Activated T-cell treated with anti-CD3 and anti-CD28 coated beads, Interleukin-2, amount 50 U/mL, for 4 hours (primary cell): ENCODE data around the gene HOXA5. TPM values are rescaled to one million over a fixed set of nuclear protein-coding genes. Genes with fewer than 3 reads are reported as not detected.

Source experiments
- ATAC-seq, 2 donors: fragments of 200-7000 bp; cut with Tn5 transposase; one replicate each; pipeline ENCODE4 v1.10.0; 2021
- DNase-seq: peaks from one replicate; pipeline ENCODE4 v3.0.0-alpha.2; 2020
- H3K27me3 Mint-ChIP-seq: one replicate; pipeline ENCODE4 v1.8.0; 2021; ENCODE audit warnings: low read depth, mixed read lengths
- H3K36me3 Mint-ChIP-seq: one replicate; pipeline ENCODE4 v1.8.0; 2022; ENCODE audit warnings: mixed read lengths; ENCODE audit not compliant: insufficient read depth
- H3K4me1 Mint-ChIP-seq: one replicate; pipeline ENCODE4 v1.8.0; 2021; ENCODE audit warnings: low read depth, mixed read lengths
- H3K4me3 Mint-ChIP-seq: one replicate; pipeline ENCODE4 v1.8.0; 2021; ENCODE audit warnings: mild to moderate bottlenecking, moderate library complexity, mixed read lengths
- H3K9me3 Mint-ChIP-seq: one replicate; pipeline ENCODE4 v1.8.0; 2021; ENCODE audit warnings: mixed read lengths
- total RNA-seq, 3 donors: library from RNA; stranded (reverse); gene quantifications; one replicate each; pipeline ENCODE4 v1.2.1, GENCODE V29; 2021

The HOXA5 gene
- total RNA-seq, 3 donors from 2014 or later = not detected

DNA sequence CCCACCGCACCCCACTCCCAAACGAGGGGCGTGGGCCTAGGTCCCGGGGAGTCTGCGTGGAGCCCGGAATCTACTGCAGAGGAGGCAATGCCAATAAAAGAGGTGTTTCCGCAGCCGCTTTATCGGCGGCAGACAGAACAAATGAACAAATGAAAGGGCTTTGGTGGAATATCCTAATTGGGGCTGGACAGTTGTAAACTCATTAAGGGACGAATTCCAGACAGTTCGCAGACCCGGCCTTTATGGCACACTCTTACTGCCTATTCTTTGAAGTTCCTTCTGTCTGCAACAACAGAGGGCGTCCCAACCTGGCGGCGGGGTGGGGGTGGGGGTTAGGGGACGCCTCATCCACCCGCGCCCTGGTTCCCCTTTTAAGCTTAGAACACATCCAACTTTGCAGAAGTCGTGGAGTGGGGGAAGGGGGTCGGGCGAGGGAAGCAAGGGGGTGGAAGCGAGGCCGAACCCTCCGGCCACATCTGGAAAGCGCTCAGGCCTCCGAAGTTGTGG is 17.8 kb upstream of the HOXA5 start:
- ATAC-seq = no peak
- no peak for DNase-seq
- Mint-ChIP-seq H3K27me3 (peaks cover 77% of the 10 kb centered on the region), H3K36me3 (no peaks in the 10 kb centered on the region), H3K9me3 (no peaks in the 10 kb centered on the region), H3K4me3 (peak overlapping the region; percentile 73), H3K4me1 (peaks cover 23% of the 10 kb centered on the region)

DNA sequence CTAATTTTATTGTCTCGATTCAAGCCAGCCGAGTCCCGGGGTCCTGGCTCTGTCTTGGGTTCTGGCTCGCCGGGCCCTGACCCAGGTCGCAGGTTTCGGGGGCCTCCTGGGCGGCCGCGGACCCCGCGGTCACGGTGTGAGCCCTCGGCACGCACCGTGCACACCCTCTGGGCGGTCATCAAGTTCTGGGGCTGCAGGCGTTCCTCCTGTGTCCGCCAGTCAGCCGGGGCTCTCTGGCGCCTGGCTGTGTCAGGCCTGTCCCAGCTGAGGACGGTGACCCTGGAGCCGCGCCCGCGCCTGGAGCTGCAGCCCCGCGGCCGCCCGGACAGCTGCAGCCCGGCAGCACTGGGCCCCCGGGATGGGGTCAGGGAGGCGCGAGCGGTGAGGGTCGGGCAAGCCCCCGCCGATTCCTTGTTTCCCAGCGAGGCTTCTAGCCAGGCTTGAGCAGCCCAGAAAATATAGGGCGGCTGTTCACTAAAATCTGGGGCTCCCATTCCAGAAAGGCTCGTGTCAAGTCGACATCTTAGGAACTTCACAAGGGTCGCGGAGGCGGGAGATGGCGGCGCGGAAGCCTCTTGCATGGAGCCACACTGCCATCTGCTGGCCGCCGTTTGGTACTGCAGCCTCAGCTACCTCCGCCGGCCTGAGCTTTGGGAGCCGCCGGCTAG is 17.2 kb upstream of the HOXA5 start:
- ATAC-seq (peak; percentile 65 to 76), DNase-seq (peak; percentile 88)
- Mint-ChIP-seq H3K36me3 (no peaks in the 10 kb centered on the region), H3K9me3 (no peaks in the 10 kb centered on the region), H3K27me3 (peaks cover 77% of the 10 kb centered on the region), H3K4me3 (peak overlapping the region; percentile 73), H3K4me1 (peaks cover 24% of the 10 kb centered on the region)

GRCh38 chr7:27160145-27160545 is 16.7 kb upstream of the HOXA5 start:
- ATAC-seq (peak; percentile 25 to 32), DNase-seq (no peak)
- H3K27me3 Mint-ChIP-seq = peaks cover 79% of the 10 kb centered on the region
- H3K4me1 Mint-ChIP-seq = peaks cover 27% of the 10 kb centered on the region
- no peaks in the 10 kb centered on the region for H3K36me3 Mint-ChIP-seq
- peak overlapping the region; percentile 46 for H3K4me3 Mint-ChIP-seq
- H3K9me3 Mint-ChIP-seq = no peaks in the 10 kb centered on the region

DNA sequence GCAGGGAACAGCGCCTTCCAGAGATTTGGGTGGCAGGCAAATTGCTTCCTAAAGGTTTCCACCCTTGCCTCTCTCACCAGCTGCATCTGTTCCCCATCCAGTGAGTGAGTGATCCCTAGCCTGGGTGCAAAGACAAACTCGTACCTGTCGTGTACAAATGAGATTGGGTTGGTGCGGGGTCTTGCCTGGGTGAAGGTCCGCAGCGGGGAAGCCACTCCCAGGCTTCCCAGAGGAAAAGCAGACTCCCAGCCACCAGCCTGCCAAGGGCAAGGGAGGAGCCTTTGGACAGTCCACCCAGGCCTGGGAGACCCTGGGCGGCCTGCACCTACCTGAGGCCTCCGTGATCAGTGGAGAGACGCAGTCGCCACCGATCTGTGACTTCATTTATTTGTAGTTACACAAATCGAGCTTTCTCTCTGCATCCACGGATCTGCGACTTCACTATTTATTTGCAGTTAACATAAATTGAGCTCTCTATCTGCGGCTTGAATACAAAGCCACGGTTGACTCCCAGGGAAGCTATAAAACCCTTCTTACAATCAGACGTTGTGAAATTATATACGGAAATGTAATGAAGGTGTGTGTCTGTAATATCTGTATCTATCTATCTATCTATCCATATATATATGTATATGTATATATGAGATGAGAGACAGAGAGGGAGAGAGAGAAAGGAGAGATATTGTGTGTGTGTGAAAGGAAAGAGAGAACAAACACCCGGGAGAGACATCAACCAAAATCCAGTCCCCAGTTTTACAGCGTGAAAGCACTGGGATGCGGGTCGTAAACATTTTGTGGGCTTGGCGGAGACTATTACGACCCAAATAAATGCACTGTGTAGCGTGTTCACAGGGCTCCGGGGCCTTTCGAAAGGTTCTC is 16.0 kb upstream of the HOXA5 start:
- peaks cover 82% of the 10 kb centered on the region for H3K27me3 Mint-ChIP-seq
- ATAC-seq (no peak), DNase-seq (no peak)
- H3K9me3 Mint-ChIP-seq = no peaks in the 10 kb centered on the region
- H3K4me3 Mint-ChIP-seq = peak overlapping the region; percentile 46
- no peaks in the 10 kb centered on the region for H3K36me3 Mint-ChIP-seq
- H3K4me1 Mint-ChIP-seq = peaks cover 30% of the 10 kb centered on the region

- Mint-ChIP-seq H3K4me3 (no peak overlapping the region), H3K9me3 (no peaks in the 10 kb centered on the region), H3K4me1 (peaks cover 37% of the 10 kb centered on the region), H3K27me3 (peaks cover 81% of the 10 kb centered on the region), H3K36me3 (no peaks in the 10 kb centered on the region)
- DNase-seq (no peak), ATAC-seq (no peak)
These were observed 15.2 kb upstream of the HOXA5 start for GRCh38 chr7:27158436-27159265.

- ATAC-seq (no peak), DNase-seq (no peak)
- Mint-ChIP-seq H3K9me3 (no peaks in the 10 kb centered on the region), H3K36me3 (no peaks in the 10 kb centered on the region), H3K4me3 (peak overlapping the region; percentile 52), H3K4me1 (peaks cover 38% of the 10 kb centered on the region), H3K27me3 (peaks cover 82% of the 10 kb centered on the region)
These were observed 14.4 kb upstream of the HOXA5 start for GRCh38 chr7:27157702-27158431.

DNA sequence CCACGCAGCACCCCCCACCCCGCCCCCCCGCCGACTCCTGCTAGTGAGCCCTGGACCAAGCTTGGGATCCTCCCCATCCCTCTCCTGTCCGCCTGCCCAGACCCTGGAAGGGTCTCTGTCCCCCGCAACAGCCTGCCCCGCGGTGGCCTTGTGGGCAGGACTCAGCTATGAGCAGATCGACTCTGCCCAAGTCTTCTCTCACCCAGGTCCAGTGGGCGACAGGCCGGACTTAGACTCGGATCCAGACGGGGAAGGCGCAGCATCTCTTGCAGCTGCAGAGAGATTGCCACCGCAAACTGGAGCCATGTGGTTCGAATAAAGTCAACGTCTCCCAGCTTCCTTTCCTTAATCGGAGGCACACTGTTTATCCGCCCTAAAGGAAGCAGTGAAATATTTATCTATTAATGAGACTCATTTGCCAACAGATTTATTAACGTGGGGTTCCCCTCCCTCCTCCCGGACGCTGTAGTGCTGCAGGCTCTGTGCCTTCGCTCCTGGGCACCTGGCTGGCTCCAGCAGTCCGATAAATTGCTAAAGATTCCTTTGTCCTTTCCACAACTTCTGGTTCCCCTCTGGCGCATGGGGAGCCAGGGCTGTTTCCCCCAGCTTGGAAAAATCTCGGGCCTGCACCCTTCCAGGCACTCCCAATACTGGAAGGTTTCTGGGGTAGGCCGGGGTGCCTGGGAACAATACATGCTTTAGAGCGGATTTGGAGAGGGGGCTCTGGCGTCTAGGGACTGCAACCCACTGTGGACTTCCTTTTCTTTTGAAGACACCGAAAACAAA is 13.6 kb upstream of the HOXA5 start:
- Mint-ChIP-seq H3K36me3 (no peaks in the 10 kb centered on the region), H3K27me3 (peaks cover 83% of the 10 kb centered on the region), H3K4me3 (no peak overlapping the region), H3K4me1 (peaks cover 38% of the 10 kb centered on the region), H3K9me3 (no peaks in the 10 kb centered on the region)
- DNase-seq (no peak), ATAC-seq (no peak)

DNA sequence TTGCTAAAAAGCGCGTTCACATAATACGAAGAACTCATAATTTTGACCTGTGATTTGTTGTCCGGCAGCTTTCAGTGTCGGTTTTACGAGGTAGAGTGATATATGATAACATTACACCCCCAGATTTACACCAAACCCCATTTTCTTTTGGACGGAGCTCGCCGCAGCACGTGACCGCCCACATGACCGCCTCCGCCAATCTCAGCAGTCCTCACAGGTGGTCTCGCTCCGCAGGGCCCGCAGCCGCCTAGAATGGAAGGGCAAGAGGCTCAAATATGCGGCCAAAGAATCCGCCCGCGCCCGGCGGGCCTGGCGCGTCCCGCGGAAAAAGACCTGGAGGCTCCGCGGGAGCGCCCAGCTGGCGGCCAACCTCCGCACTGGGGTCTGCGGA is 13.0 kb upstream of the HOXA5 start, which contains the start of gene HOXA7:
Gene HOXA7, minus strand, starts transcription at position 168 of the 391 bp plus-strand sequence. Its CDS starts 130 bp downstream, at position 38.
- no peaks in the 10 kb centered on the region for H3K9me3 Mint-ChIP-seq
- H3K4me1 Mint-ChIP-seq = peaks cover 44% of the 10 kb centered on the region
- H3K36me3 Mint-ChIP-seq = no peaks in the 10 kb centered on the region
- H3K4me3 Mint-ChIP-seq = peak within 1 kb of the TSS; percentile 46
- H3K27me3 Mint-ChIP-seq = peaks cover 86% of the 10 kb centered on the region
- ATAC-seq (no peak), DNase-seq (no peak)

- H3K27me3 Mint-ChIP-seq = peaks cover 88% of the 10 kb centered on the region
- ATAC-seq = peak in 1 of 2 donors; percentile 11
- DNase-seq = no peak
- no peaks in the 10 kb centered on the region for H3K36me3 Mint-ChIP-seq
- H3K9me3 Mint-ChIP-seq = no peaks in the 10 kb centered on the region
- H3K4me1 Mint-ChIP-seq = peaks cover 46% of the 10 kb centered on the region
- peak overlapping the region; percentile 46 for H3K4me3 Mint-ChIP-seq
These were observed 12.5 kb upstream of the HOXA5 start for GRCh38 chr7:27155816-27156507.

DNA sequence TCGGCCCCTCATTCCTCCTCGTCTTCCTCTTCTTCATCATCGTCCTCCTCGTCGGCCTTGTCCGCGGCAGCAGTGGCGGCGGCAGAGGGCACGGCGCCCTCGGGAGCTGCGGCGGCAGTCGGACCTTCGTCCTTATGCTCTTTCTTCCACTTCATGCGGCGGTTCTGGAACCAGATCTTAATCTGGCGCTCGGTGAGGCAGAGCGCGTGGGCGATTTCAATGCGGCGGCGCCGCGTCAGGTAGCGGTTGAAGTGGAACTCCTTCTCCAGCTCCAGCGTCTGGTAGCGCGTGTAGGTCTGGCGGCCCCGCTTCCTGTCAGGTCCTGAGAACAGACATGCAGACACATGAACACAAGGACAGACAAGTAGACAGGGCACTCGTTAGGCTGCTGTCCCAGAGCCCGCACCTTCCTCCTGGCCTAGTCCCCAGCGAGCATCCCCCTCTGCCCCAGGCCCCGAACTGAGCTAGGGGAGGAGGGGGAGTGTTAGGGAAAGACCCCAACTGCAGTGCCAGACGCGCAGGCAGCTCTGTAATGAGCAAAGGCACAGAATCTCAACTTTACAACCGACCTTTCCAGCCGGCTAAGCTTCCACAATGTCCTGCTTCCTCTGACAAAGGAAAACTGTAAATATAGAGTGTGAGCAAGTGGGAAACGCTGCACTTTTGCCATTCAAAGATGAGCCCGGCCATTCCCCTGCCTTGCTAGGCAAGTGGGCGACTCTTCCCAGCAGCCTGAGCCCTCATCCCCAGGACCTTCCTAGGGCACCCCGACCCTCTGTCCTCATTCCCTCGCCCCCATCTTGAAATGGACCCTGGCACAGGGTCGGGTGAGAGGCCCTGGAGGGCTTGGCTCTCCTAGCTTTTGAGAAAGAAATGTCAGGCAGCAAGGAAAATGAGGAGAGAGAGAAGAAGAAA is 11.7 kb upstream of the HOXA5 start:
- Mint-ChIP-seq H3K9me3 (no peaks in the 10 kb centered on the region), H3K27me3 (peaks cover 92% of the 10 kb centered on the region), H3K4me1 (peaks cover 50% of the 10 kb centered on the region), H3K36me3 (no peaks in the 10 kb centered on the region), H3K4me3 (peak overlapping the region; percentile 48)
- peak; percentile 57 for DNase-seq
- ATAC-seq = peak in 1 of 2 donors; percentile 12

DNA sequence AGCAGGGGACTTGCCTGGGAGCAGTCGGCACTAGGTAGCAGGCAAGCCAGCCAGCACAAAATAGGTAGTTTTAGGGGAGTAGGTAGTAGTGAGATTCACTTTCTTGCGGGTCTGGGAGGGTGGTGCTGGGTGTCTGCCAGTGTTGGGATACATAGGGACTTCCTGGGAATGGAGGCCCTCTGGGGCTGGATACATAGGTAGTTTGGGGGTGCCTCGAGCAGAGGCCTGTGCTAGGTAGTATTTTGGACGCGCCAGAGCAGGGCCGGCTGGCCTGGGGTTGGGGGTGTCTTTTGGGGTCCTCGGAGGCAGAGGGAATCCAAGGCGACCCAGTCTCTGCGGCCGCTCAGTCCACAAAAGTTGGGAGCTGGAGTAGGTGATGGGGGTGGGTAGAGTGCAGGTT is 10.9 kb upstream of the HOXA5 start:
- Mint-ChIP-seq H3K4me1 (peaks cover 48% of the 10 kb centered on the region), H3K9me3 (no peaks in the 10 kb centered on the region), H3K36me3 (no peaks in the 10 kb centered on the region), H3K27me3 (peaks cover 92% of the 10 kb centered on the region), H3K4me3 (no peak overlapping the region)
- DNase-seq (no peak), ATAC-seq (no peak)

GRCh38 chr7:27153526-27153925 is 10.0 kb upstream of the HOXA5 start:
- H3K9me3 Mint-ChIP-seq = no peaks in the 10 kb centered on the region

More at GRCh38 chr7:27153526-27153925, 10.0 kb upstream of the HOXA5 start:
- ATAC-seq (no peak), DNase-seq (no peak)
- Mint-ChIP-seq H3K4me3 (no peak overlapping the region), H3K27me3 (peaks cover 92% of the 10 kb centered on the region), H3K4me1 (peaks cover 45% of the 10 kb centered on the region), H3K36me3 (no peaks in the 10 kb centered on the region)
